Fibroblast of skin of scalp (primary cell): ENCODE results near the gene HHAT. TPM values are rescaled to one million over a fixed set of nuclear protein-coding genes. Genes with fewer than 3 reads are reported as not detected.

Source experiments
- DNase-seq: peaks from one replicate; pipeline ENCODE4 v3.0.0-alpha.2; 2013
- polyA plus RNA-seq, 2 experiments: library from polyadenylated mRNA; unstranded; fragments of 120-200 nt; gene quantifications; one replicate each; pipeline ENCODE4 v1.2.1, GENCODE V29; 2013; ENCODE audit not compliant: insufficient read length in 2 of 2

Gene HHAT
- 7.8 TPM for polyA plus RNA-seq (2013, experiment 1 of 2; ENCODE audit: insufficient read length)
- polyA plus RNA-seq (2013, experiment 2 of 2; ENCODE audit: insufficient read length) = 8.7 TPM

GRCh38 chr1:210328746-210329503, at the start of gene HHAT:
Gene HHAT (plus strand): TSS chr1:210328902. CDS start chr1:210348976, 20,074 bp downstream.
- peak; percentile 72 for DNase-seq

GRCh38 chr1:210280221-210280620, 48.5 kb upstream of the HHAT start:
- DNase-seq = no peak

- DNase-seq = no peak
These were observed 40.6 kb upstream of the HHAT start for GRCh38 chr1:210288116-210288515.

GRCh38 chr1:210289248-210289647, 39.5 kb upstream of the HHAT start:
- no peak for DNase-seq

GRCh38 chr1:210291081-210291764, 37.5 kb upstream of the HHAT start:
- DNase-seq = no peak

GRCh38 chr1:210291786-210292230, 36.9 kb upstream of the HHAT start:
- peak; percentile 95 for DNase-seq

- peak; percentile 49 for DNase-seq
These were observed 36.4 kb upstream of the HHAT start for GRCh38 chr1:210292231-210292871.

- peak; percentile 84 for DNase-seq
These were observed 35.5 kb upstream of the HHAT start for GRCh38 chr1:210293171-210293607.

GRCh38 chr1:210294999-210295745, 33.5 kb upstream of the HHAT start:
- peak; percentile 83 for DNase-seq

GRCh38 chr1:210296682-210297081, 32.0 kb upstream of the HHAT start:
- DNase-seq = no peak

GRCh38 chr1:210298296-210298695, 30.4 kb upstream of the HHAT start:
- DNase-seq = no peak

GRCh38 chr1:210298936-210299335, 29.8 kb upstream of the HHAT start:
- DNase-seq = no peak

GRCh38 chr1:210299501-210299900, 29.2 kb upstream of the HHAT start:
- no peak for DNase-seq

GRCh38 chr1:210300923-210301614, 27.6 kb upstream of the HHAT start:
- DNase-seq = no peak

- peak; percentile 50 for DNase-seq
These were observed 27.1 kb upstream of the HHAT start for GRCh38 chr1:210301615-210302000.

- no peak for DNase-seq
These were observed 26.2 kb upstream of the HHAT start for GRCh38 chr1:210302501-210302900.

GRCh38 chr1:210303391-210303790, 25.3 kb upstream of the HHAT start:
- DNase-seq = no peak

GRCh38 chr1:210310562-210311153, 18.0 kb upstream of the HHAT start:
- DNase-seq = no peak

- DNase-seq = no peak
These were observed 16.8 kb upstream of the HHAT start for GRCh38 chr1:210311726-210312493.

GRCh38 chr1:210313046-210313595, 15.6 kb upstream of the HHAT start:
- no peak for DNase-seq
